Keratinocyte (primary cell): ENCODE results near the gene ECSCR. TPM values are rescaled to one million over a fixed set of nuclear protein-coding genes. Genes with fewer than 3 reads are reported as not detected.
A peak's percentile ranks its signal among the peaks of the same experiment; 100 is the strongest.

Source experiments
- DNase-seq: peaks from one replicate; pipeline ENCODE4 v3.0.0-alpha.2; 2011; ENCODE audit warnings: low read depth, missing footprints, low spot score
- FAIRE-seq: peaks from 2 replicates; lab custom pipeline; 2011; peaks lifted over from hg19 to GRCh38; lab: Jason Lieb, UNC
- H2AFZ ChIP-seq: 2 replicates; pipeline ENCODE4 v1.6.0; 2012; ENCODE audit warnings: low read length, control low read depth, inconsistent platforms; ENCODE audit not compliant: control insufficient read depth
- H3K27ac ChIP-seq: 2 replicates; pipeline ENCODE4 v1.5.1; 2011; ENCODE audit warnings: low read length; ENCODE audit not compliant: control insufficient read depth, insufficient read depth
- H3K27me3 ChIP-seq: 3 replicates; pipeline ENCODE4 v1.6.0; 2011; ENCODE audit warnings: low read length; ENCODE audit not compliant: control insufficient read depth, insufficient read depth; ENCODE audit errors: extremely low read depth
- H3K36me3 ChIP-seq, 2 experiments: 2 replicates in 1 of 2; 3 replicates in 1 of 2; pipeline ENCODE4 v1.5.1; 2011; ENCODE audit warnings: low read length in 2 of 2, mild to moderate bottlenecking in 1 of 2; ENCODE audit not compliant: control insufficient read depth in 2 of 2, insufficient read depth in 2 of 2; ENCODE audit errors: extremely low read depth in 1 of 2
- H3K4me1 ChIP-seq: 3 replicates; pipeline ENCODE4 v1.5.1; 2011; ENCODE audit warnings: low read length; ENCODE audit not compliant: control insufficient read depth, insufficient read depth; ENCODE audit errors: extremely low read depth
- H3K4me2 ChIP-seq: 3 replicates; pipeline ENCODE4 v1.6.0; 2011; ENCODE audit warnings: low read depth, low read length; ENCODE audit not compliant: control insufficient read depth, insufficient read depth; ENCODE audit errors: extremely low read depth
- H3K4me3 ChIP-seq, 3 experiments: fragments of 200-600 bp in 1 of 3; sonication (generic) in 1 of 3; 2 replicates in 2 of 3; 3 replicates in 1 of 3; pipeline ENCODE4 v1.5.1; 2011 to 2016; ENCODE audit warnings: low read length in 3 of 3, mild to moderate bottlenecking in 3 of 3, control low read depth in 2 of 3, inconsistent platforms in 1 of 3, low read depth in 1 of 3, mixed read lengths in 1 of 3, mixed run types in 1 of 3, moderate library complexity in 1 of 3; ENCODE audit not compliant: control insufficient read depth in 2 of 3, insufficient read depth in 2 of 3; ENCODE audit errors: extremely low read depth in 1 of 3
- H3K79me2 ChIP-seq: 2 replicates; pipeline ENCODE4 v1.6.0; 2012; ENCODE audit warnings: low read length; ENCODE audit not compliant: control insufficient read depth, insufficient read depth
- H3K9ac ChIP-seq: 3 replicates; pipeline ENCODE4 v1.6.0; 2011; ENCODE audit warnings: low read length; ENCODE audit not compliant: control insufficient read depth, insufficient read depth; ENCODE audit errors: extremely low read depth
- H3K9me1 ChIP-seq: 3 replicates; pipeline ENCODE4 v1.6.0; 2011; ENCODE audit warnings: low read length; ENCODE audit not compliant: control insufficient read depth, insufficient read depth; ENCODE audit errors: extremely low read depth
- H3K9me3 ChIP-seq: 2 replicates; pipeline ENCODE4 v1.5.1; 2012; ENCODE audit warnings: low read depth, low read length; ENCODE audit not compliant: control insufficient read depth
- H4K20me1 ChIP-seq: 3 replicates; pipeline ENCODE4 v1.6.0; 2011; ENCODE audit warnings: low read length; ENCODE audit not compliant: control insufficient read depth, insufficient read depth; ENCODE audit errors: extremely low read depth
- EZH2 ChIP-seq: IDR thresholded peaks from one replicate; pipeline ENCODE4 v1.6.1; 2012; ENCODE audit warnings: inconsistent platforms, mild to moderate bottlenecking, low read length, moderate library complexity
- dilution Hi-C: fragments of 300-500 bp; cut with MboI; formaldehyde crosslinking; loops from one replicate; pipeline ENCODE4 v1.7.0; 2020; ENCODE audit warnings: low sequenced_read_pairs; ENCODE audit not compliant: extremely low pct_ligation_motif_present
- polyA plus RNA-seq, 5 experiments: library from polyadenylated mRNA; depleted of rRNA in 3 of 5; stranded (reverse) in 3 of 5; stranded (forward) in 1 of 5; unstranded in 1 of 5; fragments of >200 nt; gene quantifications; 1 replicate in 1 of 5; 2 replicates in 3 of 5; 3 replicates in 1 of 5; pipeline versions ENCODE4 v1.2.1 to v1.2.3, GENCODE V29; 2011 to 2012; ENCODE audit warnings: missing spikeins in 2 of 5, low read depth in 1 of 5, low replicate concordance in 1 of 5
- TF ChIP-seq, protein P1 (sequence below), 3 experiments: IDR thresholded peaks in 1 of 3; conservative IDR thresholded peaks in 1 of 3; optimal IDR thresholded peaks in 1 of 3; 2 replicates in 2 of 3; 3 replicates in 1 of 3; pipeline versions ENCODE3 to v1.5.1; 2011; ENCODE audit warnings: low read length in 3 of 3, mild to moderate bottlenecking in 3 of 3, moderate library complexity in 2 of 3, control low read depth in 1 of 3, inconsistent platforms in 1 of 3; ENCODE audit not compliant: insufficient read depth in 2 of 3; ENCODE audit errors: extremely low read depth in 1 of 3

Gene ECSCR
- polyA plus RNA-seq, 1 donor (not counting 4 experiments of a cell fraction or from before 2014, with no cell fraction given): not detected

- dilution Hi-C loops: no loop called here
- no peak overlapping the region for H2AFZ ChIP-seq
- no peak for TF ChIP-seq EZH2
- TF ChIP-seq, protein P1, sequence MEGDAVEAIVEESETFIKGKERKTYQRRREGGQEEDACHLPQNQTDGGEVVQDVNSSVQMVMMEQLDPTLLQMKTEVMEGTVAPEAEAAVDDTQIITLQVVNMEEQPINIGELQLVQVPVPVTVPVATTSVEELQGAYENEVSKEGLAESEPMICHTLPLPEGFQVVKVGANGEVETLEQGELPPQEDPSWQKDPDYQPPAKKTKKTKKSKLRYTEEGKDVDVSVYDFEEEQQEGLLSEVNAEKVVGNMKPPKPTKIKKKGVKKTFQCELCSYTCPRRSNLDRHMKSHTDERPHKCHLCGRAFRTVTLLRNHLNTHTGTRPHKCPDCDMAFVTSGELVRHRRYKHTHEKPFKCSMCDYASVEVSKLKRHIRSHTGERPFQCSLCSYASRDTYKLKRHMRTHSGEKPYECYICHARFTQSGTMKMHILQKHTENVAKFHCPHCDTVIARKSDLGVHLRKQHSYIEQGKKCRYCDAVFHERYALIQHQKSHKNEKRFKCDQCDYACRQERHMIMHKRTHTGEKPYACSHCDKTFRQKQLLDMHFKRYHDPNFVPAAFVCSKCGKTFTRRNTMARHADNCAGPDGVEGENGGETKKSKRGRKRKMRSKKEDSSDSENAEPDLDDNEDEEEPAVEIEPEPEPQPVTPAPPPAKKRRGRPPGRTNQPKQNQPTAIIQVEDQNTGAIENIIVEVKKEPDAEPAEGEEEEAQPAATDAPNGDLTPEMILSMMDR (optimal IDR thresholded peaks at IDR 0.05 in 1 of 3, IDR thresholded peaks at IDR 0.05 in 1 of 3, conservative IDR thresholded peaks at IDR 0.05 in 1 of 3; ENCODE audit: extremely low read depth in 1 of 3, insufficient read depth in 2 of 3, low read length in 3 of 3): peak; percentile 54 to 66 (median 58)
- peaks cover 14% of the 10 kb centered on the region for H3K4me1 ChIP-seq
- H3K36me3 ChIP-seq: peaks cover 0 to 1% of the 10 kb centered on the region in 2 experiments
- no peaks in the 10 kb centered on the region for H4K20me1 ChIP-seq
- H3K27me3 ChIP-seq: no peaks in the 10 kb centered on the region
- H3K4me3 ChIP-seq: no peak overlapping the region
- H3K79me2 ChIP-seq: no peaks in the 10 kb centered on the region
- FAIRE-seq: no peak
- no peak overlapping the region for H3K9ac ChIP-seq
- DNase-seq: no peak
- H3K4me2 ChIP-seq: peak overlapping the region; percentile 98
- H3K27ac ChIP-seq: no peak overlapping the region
- no peaks in the 10 kb centered on the region for H3K9me1 ChIP-seq
- H3K9me3 ChIP-seq: no peaks in the 10 kb centered on the region
These were observed 59.9 kb downstream of the ECSCR start for GRCh38 chr5:139402561-139403158.

GRCh38 chr5:139401546-139401945 is 61.0 kb downstream of the ECSCR start:
- Histone ChIP-seq H3K27me3 (no peaks in the 10 kb centered on the region), H3K9me1 (no peaks in the 10 kb centered on the region), H3K4me2 (no peak overlapping the region), H2AFZ (no peak overlapping the region), H3K4me1 (peaks cover 14% of the 10 kb centered on the region), H3K4me3 (no peak overlapping the region), H3K36me3 (peaks cover 0 to 1% of the 10 kb centered on the region in 2 experiments), H3K9ac (no peak overlapping the region), H3K27ac (no peak overlapping the region), H3K79me2 (no peaks in the 10 kb centered on the region), H3K9me3 (no peaks in the 10 kb centered on the region), H4K20me1 (no peaks in the 10 kb centered on the region)
- TF ChIP-seq EZH2: no peak
- TF ChIP-seq, protein P1 (optimal IDR thresholded peaks at IDR 0.05 in 1 of 3, IDR thresholded peaks at IDR 0.05 in 1 of 3, conservative IDR thresholded peaks at IDR 0.05 in 1 of 3; ENCODE audit: extremely low read depth in 1 of 3, insufficient read depth in 2 of 3, low read length in 3 of 3): no peak
- dilution Hi-C loops: no loop called here
- no peak for DNase-seq
- no peak for FAIRE-seq
